Transverse colon (tissue), 4 donors: ENCODE results near the gene DPH3.

Experiments used
- CTCF ChIP-seq, 5 experiments: fragments of 200-600 bp in 3 of 5; fragments of 450-650 bp in 2 of 5; sonication (generic) in 3 of 5; IDR thresholded peaks; 1 replicate in 2 of 5; 2 replicates in 3 of 5; pipeline ENCODE4 v1.5.1; 2016 to 2017; ENCODE audit warnings: antibody characterized with exemption in 5 of 5, inconsistent platforms in 3 of 5, mild to moderate bottlenecking in 2 of 5, moderate library complexity in 1 of 5
- POLR2A ChIP-seq: fragments of 450-650 bp; IDR thresholded peaks from one replicate; pipeline ENCODE4 v1.6.1; 2016; ENCODE audit warnings: antibody characterized with exemption, mild to moderate bottlenecking, moderate library complexity
- POLR2AphosphoS5 ChIP-seq, 3 donors: sonication (generic); formaldehyde crosslinking; IDR thresholded peaks; one replicate each; pipeline ENCODE4 v1.6.1; 2016; ENCODE audit warnings: antibody characterized with exemption in 3 of 3

- no peak for TF ChIP-seq CTCF (IDR thresholded peaks at IDR 0.05)
- TF ChIP-seq POLR2AphosphoS5 (IDR thresholded peaks at IDR 0.05), result no peak
- TF ChIP-seq POLR2A, result no peak
Observed at GRCh38 chr3:16311960-16312451, 47.3 kb upstream of the DPH3 start.
